SU-DHL-6 (cell line): ENCODE measurements around the gene TXNRD3.

Source experiments
- H2AFZ ChIP-seq: fragments of 200-600 bp; sonication (generic); 2 replicates; pipeline ENCODE4 v1.6.1; 2014; ENCODE audit warnings: low read depth, mild to moderate bottlenecking, moderate library complexity, mixed read lengths, antibody characterized with exemption, low read length; ENCODE audit not compliant: severe bottlenecking
- H3F3A ChIP-seq: fragments of 200-600 bp; shearing (Covaris generic); 2 replicates; pipeline ENCODE4 v1.6.0; 2016; ENCODE audit warnings: antibody characterized with exemption, mild to moderate bottlenecking; ENCODE audit not compliant: insufficient read depth
- H3K27ac ChIP-seq: fragments of 200-600 bp; sonication (generic); 2 replicates; pipeline ENCODE4 v1.5.1; 2016; ENCODE audit warnings: low read depth, mild to moderate bottlenecking, low read length, moderate library complexity, mixed read lengths
- H3K27me3 ChIP-seq: fragments of 200-600 bp; sonication (generic), shearing (Covaris generic); 2 replicates; pipeline ENCODE4 v1.6.0; 2014; ENCODE audit warnings: mild to moderate bottlenecking, low read length
- H3K36me3 ChIP-seq: fragments of 200-600 bp; sonication (generic); 2 replicates; pipeline ENCODE4 v1.6.1; 2014; ENCODE audit warnings: mild to moderate bottlenecking, low read length, mixed read lengths
- H3K4me2 ChIP-seq: fragments of 300-600, 200-600 bp; shearing (Covaris generic), sonication (generic); 2 replicates; pipeline ENCODE4 v1.6.0; 2014; ENCODE audit warnings: low read length, low read depth, mild to moderate bottlenecking; ENCODE audit not compliant: poor library complexity, severe bottlenecking
- H3K4me3 ChIP-seq: fragments of 200-600 bp; sonication (generic); 2 replicates; pipeline ENCODE4 v1.5.1; 2014; ENCODE audit warnings: antibody characterized with exemption, low read length, mild to moderate bottlenecking, mixed read lengths; ENCODE audit not compliant: insufficient read depth, poor library complexity, severe bottlenecking
- H3K79me2 ChIP-seq: fragments of 200-600 bp; sonication (generic); 2 replicates; pipeline ENCODE4 v1.6.1; 2014; ENCODE audit warnings: mild to moderate bottlenecking, low read length, moderate library complexity; ENCODE audit not compliant: insufficient read depth
- H3K9ac ChIP-seq: fragments of 200-600 bp; sonication (generic); 2 replicates; pipeline ENCODE4 v1.7.0; 2014; ENCODE audit warnings: mild to moderate bottlenecking, low read length
- H3K9me2 ChIP-seq: fragments of 200-600 bp; sonication (generic); replicated peaks from 2 replicates; pipeline ENCODE4 v1.6.1; 2014; ENCODE audit warnings: low read length; ENCODE audit not compliant: insufficient read depth
- H3K9me3 ChIP-seq: fragments of 200-600 bp; sonication (generic); 2 replicates; pipeline ENCODE4 v1.6.1; 2014; ENCODE audit warnings: low read length, mixed read lengths; ENCODE audit not compliant: insufficient read depth
- H4K20me1 ChIP-seq: fragments of 200-600 bp; sonication (generic); 2 replicates; pipeline ENCODE4 v1.6.1; 2014; ENCODE audit warnings: low read depth, mild to moderate bottlenecking, antibody characterized with exemption, low read length, moderate library complexity, mixed read lengths
- EZH2phosphoT487 ChIP-seq: fragments of 200-600 bp; sonication (generic), shearing (Covaris generic); conservative IDR thresholded peaks from 2 replicates; pipeline ENCODE4 v1.6.1; 2018; ENCODE audit warnings: mild to moderate bottlenecking, antibody characterized with exemption, low read length, moderate library complexity, mixed read lengths
- TF ChIP-seq, protein P1 (sequence below): fragments of 200-600 bp; sonication (generic); IDR thresholded peaks from one replicate; pipeline ENCODE4 v1.5.1; 2017; ENCODE audit warnings: antibody characterized with exemption, mild to moderate bottlenecking, low read length, moderate library complexity; ENCODE audit not compliant: insufficient read depth, poor library complexity, severe bottlenecking

Gene TXNRD3

DNA sequence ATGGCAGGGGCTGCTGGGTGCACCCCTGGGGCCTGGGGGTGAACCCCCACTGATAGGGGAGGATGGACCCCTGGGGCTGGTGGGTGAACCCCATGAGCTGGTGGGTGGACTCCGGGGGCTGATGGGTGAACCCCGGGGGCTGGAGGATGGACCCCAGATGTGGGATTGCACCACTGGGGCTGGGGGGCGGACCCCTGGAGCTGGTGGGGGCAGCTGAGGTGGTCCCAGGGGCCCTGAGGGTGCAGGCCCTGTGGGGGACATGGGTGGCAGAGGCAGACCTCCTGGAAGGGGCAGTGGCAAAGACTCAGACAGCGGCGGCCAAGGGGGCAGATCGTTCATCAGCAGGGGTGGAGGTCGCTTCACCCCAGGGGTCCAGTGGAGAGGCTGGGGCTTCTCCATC, 17.4 kb upstream of the TXNRD3 start:
- Histone ChIP-seq H3K79me2 (no peaks in the 10 kb centered on the region), H3K27ac (no peak overlapping the region), H3K4me3 (no peak overlapping the region), H4K20me1 (no peaks in the 10 kb centered on the region), H3F3A (no peaks in the 10 kb centered on the region), H3K9me2 (no peaks in the 10 kb centered on the region), H3K4me2 (peak overlapping the region; percentile 71), H3K27me3 (no peaks in the 10 kb centered on the region), H2AFZ (no peak overlapping the region), H3K9me3 (no peaks in the 10 kb centered on the region), H3K36me3 (peaks cover 5% of the 10 kb centered on the region; the same call in 1 of the 2 replicates), H3K9ac (0 out of 2 replicates have a peak overlapping the region, but pooled peaks have one; percentile 13)
- TF ChIP-seq EZH2phosphoT487, result no peak
- TF ChIP-seq, protein P1, sequence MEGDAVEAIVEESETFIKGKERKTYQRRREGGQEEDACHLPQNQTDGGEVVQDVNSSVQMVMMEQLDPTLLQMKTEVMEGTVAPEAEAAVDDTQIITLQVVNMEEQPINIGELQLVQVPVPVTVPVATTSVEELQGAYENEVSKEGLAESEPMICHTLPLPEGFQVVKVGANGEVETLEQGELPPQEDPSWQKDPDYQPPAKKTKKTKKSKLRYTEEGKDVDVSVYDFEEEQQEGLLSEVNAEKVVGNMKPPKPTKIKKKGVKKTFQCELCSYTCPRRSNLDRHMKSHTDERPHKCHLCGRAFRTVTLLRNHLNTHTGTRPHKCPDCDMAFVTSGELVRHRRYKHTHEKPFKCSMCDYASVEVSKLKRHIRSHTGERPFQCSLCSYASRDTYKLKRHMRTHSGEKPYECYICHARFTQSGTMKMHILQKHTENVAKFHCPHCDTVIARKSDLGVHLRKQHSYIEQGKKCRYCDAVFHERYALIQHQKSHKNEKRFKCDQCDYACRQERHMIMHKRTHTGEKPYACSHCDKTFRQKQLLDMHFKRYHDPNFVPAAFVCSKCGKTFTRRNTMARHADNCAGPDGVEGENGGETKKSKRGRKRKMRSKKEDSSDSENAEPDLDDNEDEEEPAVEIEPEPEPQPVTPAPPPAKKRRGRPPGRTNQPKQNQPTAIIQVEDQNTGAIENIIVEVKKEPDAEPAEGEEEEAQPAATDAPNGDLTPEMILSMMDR, result no peak

- H3K4me2 ChIP-seq, result peak overlapping the region; percentile 71
- no peaks in the 10 kb centered on the region for H3K9me3 ChIP-seq
- peak overlapping the region; percentile 55 for H3K27ac ChIP-seq
- no peaks in the 10 kb centered on the region for H3K9me2 ChIP-seq
- H2AFZ ChIP-seq, result peak overlapping the region; percentile 92
- H3K36me3 ChIP-seq, result peaks cover 5% of the 10 kb centered on the region; the same call in 1 of the 2 replicates
- H3F3A ChIP-seq, result no peaks in the 10 kb centered on the region
- H4K20me1 ChIP-seq, result no peaks in the 10 kb centered on the region
- no peaks in the 10 kb centered on the region for H3K79me2 ChIP-seq
- peak overlapping the region; percentile 27 for H3K4me3 ChIP-seq
- H3K9ac ChIP-seq, result peak overlapping the region; percentile 44
- no peak for TF ChIP-seq EZH2phosphoT487
- TF ChIP-seq, protein P1, result no peak
- no peaks in the 10 kb centered on the region for H3K27me3 ChIP-seq
These were observed 16.6 kb upstream of the TXNRD3 start for GRCh38 chr3:126671521-126671920.

- no peak overlapping the region for H3K27ac ChIP-seq
- no peak overlapping the region for H3K9ac ChIP-seq
- no peaks in the 10 kb centered on the region for H3K9me3 ChIP-seq
These were observed 13.8 kb upstream of the TXNRD3 start for GRCh38 chr3:126668450-126669401.

More at GRCh38 chr3:126668450-126669401, 13.8 kb upstream of the TXNRD3 start:
- H4K20me1 ChIP-seq, result no peaks in the 10 kb centered on the region
- H3K4me3 ChIP-seq, result no peak overlapping the region
- H2AFZ ChIP-seq, result no peak overlapping the region
- H3F3A ChIP-seq, result no peaks in the 10 kb centered on the region
- H3K27me3 ChIP-seq, result no peaks in the 10 kb centered on the region
- no peaks in the 10 kb centered on the region for H3K79me2 ChIP-seq
- no peak overlapping the region for H3K4me2 ChIP-seq
- peaks cover 1% of the 10 kb centered on the region; the same call in 1 of the 2 replicates for H3K36me3 ChIP-seq
- TF ChIP-seq, protein P1, result no peak
- no peaks in the 10 kb centered on the region for H3K9me2 ChIP-seq
